A549 (cell line): ENCODE data around the gene PGM2. TPM values are rescaled to one million over a fixed set of nuclear protein-coding genes. Genes with fewer than 3 reads are reported as not detected.

Source experiments
- ATAC-seq, 2 experiments: fragments of 200-7000 bp in 1 of 2; fragments of >200 bp in 1 of 2; cut with Nextera tagmentation in 1 of 2; cut with Tn5 transposase in 1 of 2; 3 replicates each; pipeline versions ENCODE4 v1.8.0 to v1.9.1; 2018 to 2020; ENCODE audit warnings: mild to moderate bottlenecking in 1 of 2, moderate library complexity in 1 of 2
- CTCF ChIA-PET: fragments of 300-600 bp; sonication (Branson Sonifier 250); formaldehyde crosslinking; extraction: SDS; loops from one replicate; lab custom pipeline; 2021; ENCODE audit warnings: antibody characterized with exemption, inconsistent platforms; lab: Yijun Ruan, JAX
- POLR2A ChIA-PET: fragments of 350-600 bp; formaldehyde crosslinking; extraction: SDS; loops from one replicate; lab custom pipeline; 2021; ENCODE audit warnings: antibody characterized with exemption, inconsistent platforms; lab: Yijun Ruan, JAX
- DNase-seq, 2 experiments: peaks; one replicate each; pipeline versions ENCODE4 v3.0.0 to v3.0.0-alpha.2; 2011 to 2016; ENCODE audit warnings: low read depth in 1 of 2, low spot score in 1 of 2
- FAIRE-seq: peaks from 2 replicates; lab custom pipeline; 2011; peaks lifted over from hg19 to GRCh38; lab: Jason Lieb, UNC
- H3K27ac ChIP-seq, 2 experiments: fragments of >200 bp; sonication (Bioruptor Twin); formaldehyde crosslinking; 3 replicates each; pipeline ENCODE4 v1.5.1; 2016 to 2017
- H3K4me1 ChIP-seq: fragments of >200 bp; sonication (Bioruptor Twin); formaldehyde crosslinking; 3 replicates; pipeline ENCODE4 v1.6.1; 2016
- H3K4me2 ChIP-seq: fragments of >200 bp; sonication (Bioruptor Twin); formaldehyde crosslinking; 3 replicates; pipeline ENCODE4 v1.6.1; 2016
- H3K4me3 ChIP-seq: fragments of >200 bp; sonication (Bioruptor Twin); formaldehyde crosslinking; 3 replicates; pipeline ENCODE4 v1.5.1; 2016
- H3K9me3 ChIP-seq: fragments of >200 bp; sonication (Bioruptor Twin); formaldehyde crosslinking; 3 replicates; pipeline ENCODE4 v1.6.1; 2016
- ATOH8 ChIP-seq: fragments of 250-450 bp; sonication (Bioruptor Pico); IDR thresholded peaks from 2 replicates; pipeline ENCODE4 v1.5.0; 2020; ENCODE audit warnings: low read depth, mild to moderate bottlenecking, moderate library complexity
- CEBPB ChIP-seq, 2 experiments: fragments of >200 bp in 1 of 2; sonication (Bioruptor Twin) in 1 of 2; formaldehyde crosslinking in 1 of 2; IDR thresholded peaks; 2 replicates each; pipeline ENCODE4 v1.6.1; 2012 to 2016
- CHD2 ChIP-seq: fragments of 150-350 bp; IDR thresholded peaks from 2 replicates; pipeline ENCODE4 v1.6.1; 2014; ENCODE audit warnings: low read length; ENCODE audit not compliant: partially characterized antibody
- CHD4 ChIP-seq: fragments of 200-600 bp; sonication (generic); IDR thresholded peaks from 2 replicates; pipeline ENCODE4 v1.6.1; 2016; ENCODE audit warnings: antibody characterized with exemption, mild to moderate bottlenecking, borderline replicate concordance
- E2F6 ChIP-seq: IDR thresholded peaks from 2 replicates; pipeline ENCODE4 v1.6.1; 2012; ENCODE audit warnings: low read depth, borderline replicate concordance
- ESRRA ChIP-seq: fragments of 150-350 bp; IDR thresholded peaks from 2 replicates; pipeline ENCODE4 v1.6.1; 2014; ENCODE audit warnings: mild to moderate bottlenecking, low read length, borderline replicate concordance
- FOSB ChIP-seq: fragments of 250-450 bp; sonication (Bioruptor Pico); IDR thresholded peaks from 2 replicates; pipeline ENCODE4 v1.5.0; 2020; ENCODE audit warnings: mild to moderate bottlenecking, moderate library complexity
- FOSL2 ChIP-seq, 2 experiments: fragments of 450-650 bp in 1 of 2; fragments of >200 bp in 1 of 2; sonication (Bioruptor Twin) in 1 of 2; formaldehyde crosslinking; IDR thresholded peaks; 2 replicates each; pipeline versions ENCODE4 v1.5.0 to v1.6.1; 2016 to 2020; ENCODE audit warnings: mild to moderate bottlenecking in 1 of 2, moderate library complexity in 1 of 2
- HDAC2 ChIP-seq: fragments of 200-600 bp; sonication (generic); IDR thresholded peaks from 2 replicates; pipeline ENCODE4 v1.6.1; 2016
- HES2 ChIP-seq: fragments of >200 bp; sonication (Bioruptor Twin); formaldehyde crosslinking; IDR thresholded peaks from 2 replicates; pipeline ENCODE4 v1.6.1; 2016
- HMGXB4 ChIP-seq: fragments of 250-450 bp; sonication (Bioruptor Pico); IDR thresholded peaks from 2 replicates; pipeline ENCODE4 v1.5.0; 2021; ENCODE audit warnings: mild to moderate bottlenecking, moderate library complexity, borderline replicate concordance
- HOXB13 ChIP-seq: fragments of 250-450 bp; sonication (Bioruptor Pico); IDR thresholded peaks from 2 replicates; pipeline ENCODE4 v1.5.0; 2020; ENCODE audit warnings: low read depth, mild to moderate bottlenecking, moderate library complexity
- HOXB5 ChIP-seq: fragments of 250-450 bp; sonication (Bioruptor Pico); IDR thresholded peaks from 2 replicates; pipeline ENCODE4 v1.5.0; 2020; ENCODE audit warnings: mild to moderate bottlenecking, moderate library complexity
- JUN ChIP-seq, 2 experiments: fragments of >200 bp; sonication (Bioruptor Twin); formaldehyde crosslinking; IDR thresholded peaks; 2 replicates in 1 of 2; 3 replicates in 1 of 2; pipeline ENCODE4 v1.6.1; 2016 to 2017
- JUNB ChIP-seq: fragments of >200 bp; sonication (Bioruptor Twin); formaldehyde crosslinking; IDR thresholded peaks from 2 replicates; pipeline ENCODE4 v1.6.1; 2016
- MAFK ChIP-seq: fragments of 450-650 bp; IDR thresholded peaks from 2 replicates; pipeline ENCODE4 v1.6.1; 2014; ENCODE audit not compliant: partially characterized antibody
- MAX ChIP-seq: IDR thresholded peaks from 2 replicates; pipeline ENCODE4 v1.6.1; 2012
- MYC ChIP-seq: IDR thresholded peaks from 2 replicates; pipeline ENCODE4 v1.6.1; 2012; ENCODE audit warnings: mild to moderate bottlenecking, inconsistent platforms, low read length, improper control_type of control experiment, borderline replicate concordance
- NPAS2 ChIP-seq: fragments of 250-450 bp; sonication (Bioruptor Pico); IDR thresholded peaks from 2 replicates; pipeline ENCODE4 v1.8.0; 2022; ENCODE audit warnings: mild to moderate bottlenecking, moderate library complexity, borderline replicate concordance
- NR3C1 ChIP-seq: fragments of >200 bp; sonication (Bioruptor Twin); formaldehyde crosslinking; IDR thresholded peaks from 3 replicates; pipeline ENCODE4 v1.6.1; 2017
- RAD21 ChIP-seq, 2 experiments: fragments of >200 bp in 1 of 2; sonication (Bioruptor Twin) in 1 of 2; formaldehyde crosslinking in 1 of 2; IDR thresholded peaks in 1 of 2; conservative IDR thresholded peaks in 1 of 2; 2 replicates in 1 of 2; 3 replicates in 1 of 2; pipeline ENCODE4 v1.6.1; 2012 to 2018; ENCODE audit warnings: inconsistent platforms in 1 of 2
- RARB ChIP-seq: fragments of 250-450 bp; sonication (Bioruptor Pico); IDR thresholded peaks from 2 replicates; pipeline ENCODE4 v1.8.0; 2021; ENCODE audit warnings: mild to moderate bottlenecking, moderate library complexity
- RCOR1 ChIP-seq: fragments of 150-350 bp; IDR thresholded peaks from 2 replicates; pipeline ENCODE4 v1.6.1; 2014; ENCODE audit warnings: antibody characterized with exemption, low read length, low read depth
- REST ChIP-seq: fragments of 200-600 bp; sonication (generic); IDR thresholded peaks from 2 replicates; pipeline ENCODE4 v1.6.1; 2016; ENCODE audit warnings: antibody characterized with exemption, mild to moderate bottlenecking, moderate library complexity
- RNF2 ChIP-seq: fragments of 200-600 bp; sonication (generic); IDR thresholded peaks from 2 replicates; pipeline ENCODE4 v1.6.1; 2016; ENCODE audit warnings: low read depth, mild to moderate bottlenecking, antibody characterized with exemption, moderate library complexity, borderline replicate concordance
- TFCP2L1 ChIP-seq: fragments of 250-450 bp; sonication (Bioruptor Pico); IDR thresholded peaks from 2 replicates; pipeline ENCODE4 v1.5.0; 2021; ENCODE audit warnings: mild to moderate bottlenecking
- TP53 ChIP-seq: fragments of 250-450 bp; sonication (Bioruptor Pico); IDR thresholded peaks from 2 replicates; pipeline ENCODE4 v1.5.0; 2021; ENCODE audit warnings: mild to moderate bottlenecking, moderate library complexity
- ZC3H11A ChIP-seq: fragments of 450-650 bp; IDR thresholded peaks from 2 replicates; pipeline ENCODE4 v1.6.1; 2014; ENCODE audit warnings: antibody characterized with exemption, mild to moderate bottlenecking
- ZNF302 ChIP-seq: fragments of 250-450 bp; sonication (Bioruptor Pico); IDR thresholded peaks from 2 replicates; pipeline ENCODE4 v1.9.0; 2021; ENCODE audit warnings: inconsistent platforms, mild to moderate bottlenecking, moderate library complexity
- WGBS: methylation state at CpG from one replicate; pipeline ENCODE4 v1.1.6; 2017; ENCODE audit errors: missing lambda C conversion rate; 5-methylcytosine and 5-hydroxymethylcytosine counted together
- polyA plus RNA-seq, 4 experiments: library from polyadenylated mRNA; depleted of rRNA in 3 of 4; stranded (reverse); fragments of >200 nt; fragmentation: RNase III in 1 of 4; extraction: RNeasy Plus Mini Kit Qiagen cat#74134 plus additional on column Dnase treatment in 1 of 4; gene quantifications; 2 replicates in 3 of 4; 3 replicates in 1 of 4; pipeline ENCODE4 v1.2.3, GENCODE V29; 2011 to 2017

Gene PGM2
- polyA plus RNA-seq, 2 of the 4 experiments (the other 2 are of a cell fraction), result 11.4 to 17.0 TPM

GRCh38 chr4:37873386-37873785, 46.9 kb downstream of the PGM2 start:
- WGBS, result 61% methylated on average over 1 of the region's 1 CpG
- no peak for FAIRE-seq
- Histone ChIP-seq H3K9me3 (no peaks in the 10 kb centered on the region), H3K27ac (peak overlapping the region in 1 of 2 experiments; percentile 56; a peak in 1 of 6 replicates), H3K4me2 (peak overlapping the region; percentile 43), H3K4me1 (peaks cover 18% of the 10 kb centered on the region), H3K4me3 (no peak overlapping the region)
- TF ChIP-seq HOXB13 (no peak), CHD4 (no peak), ZNF302 (CRISPR knock-in tag) (no peak), FOSL2 (IDR thresholded peaks at IDR 0.05) (peak; percentile 46; the same call in 1 of the 2 replicates), FOSL2 (CRISPR knock-in tag; IDR thresholded peaks at IDR 0.05) (peak; percentile 68), MYC (no peak), TFCP2L1 (CRISPR knock-in tag) (no peak), CEBPB (IDR thresholded peaks at IDR 0.05) (peak; percentile 76 to 87; a peak in 3 of 4 replicates), HDAC2 (no peak), RNF2 (no peak), JUNB (peak; percentile 41), ZC3H11A (no peak), JUN (IDR thresholded peaks at IDR 0.05) (no peak), NPAS2 (CRISPR knock-in tag) (no peak), FOSB (CRISPR knock-in tag) (no peak)
- ChIA-PET POLR2A (no interaction called here), CTCF (no interaction called here)
- DNase-seq, result peak; percentile 25 to 29
- ATAC-seq, result peak; percentile 90 to 94

- no peak for DNase-seq
- Histone ChIP-seq H3K4me3 (no peak overlapping the region), H3K9me3 (no peaks in the 10 kb centered on the region), H3K4me1 (peaks cover 18% of the 10 kb centered on the region), H3K4me2 (no peak overlapping the region), H3K27ac (peak overlapping the region in 1 of 2 experiments; percentile 33; a peak in 1 of 6 replicates)
- no peak for FAIRE-seq
- ChIA-PET CTCF (no interaction called here), POLR2A (no interaction called here)
- TF ChIP-seq TP53 (CRISPR knock-in tag) (no peak), RCOR1 (no peak), E2F6 (no peak), RAD21 (conservative IDR thresholded peaks at IDR 0.05 in 1 of 2, IDR thresholded peaks at IDR 0.05 in 1 of 2) (no peak), HES2 (no peak), HMGXB4 (CRISPR knock-in tag) (no peak), MAX (no peak), REST (no peak), CHD2 (no peak), JUN (IDR thresholded peaks at IDR 0.05) (no peak), HOXB5 (CRISPR knock-in tag) (no peak), ATOH8 (CRISPR knock-in tag) (no peak), NR3C1 (no peak), RARB (CRISPR knock-in tag) (no peak), MAFK (no peak), ESRRA (no peak)
- ATAC-seq, result no peak
- 86% methylated on average over 2 of the region's 2 CpGs for whole genome bisulfite sequencing
Observed at GRCh38 chr4:37876156-37876555, 49.7 kb downstream of the PGM2 start.
